Suprapubic skin (tissue), 4 donors: ENCODE results near the gene LAMA3. TPM values are rescaled to one million over a fixed set of nuclear protein-coding genes. Genes with fewer than 3 reads are reported as not detected.
A peak's percentile ranks its signal among the peaks of the same experiment; 100 is the strongest.

ENCODE experiments used
- DNase-seq, 2 donors: peaks; one replicate each; pipeline ENCODE4 v3.0.0-alpha.2; 2019; ENCODE audit warnings: low spot score in 2 of 2
- H3K27ac ChIP-seq: fragments of 200-600 bp; sonication (generic); one replicate; pipeline ENCODE4 v1.5.1; 2019
- H3K27me3 ChIP-seq: fragments of 200-600 bp; sonication (generic); one replicate; pipeline ENCODE4 v1.5.1; 2019
- H3K36me3 ChIP-seq: fragments of 200-600 bp; sonication (generic); one replicate; pipeline ENCODE4 v1.5.1; 2019
- H3K4me1 ChIP-seq: fragments of 200-600 bp; sonication (generic); one replicate; pipeline ENCODE4 v1.5.1; 2019
- H3K4me3 ChIP-seq: fragments of 200-600 bp; sonication (generic); one replicate; pipeline ENCODE4 v1.5.1; 2019; ENCODE audit warnings: mild to moderate bottlenecking
- H3K9me3 ChIP-seq: fragments of 200-600 bp; sonication (generic); one replicate; pipeline ENCODE4 v1.5.1; 2019
- CTCF ChIP-seq, 2 donors: fragments of 200-600 bp in 1 of 2; fragments of 450-650 bp in 1 of 2; sonication (generic) in 1 of 2; IDR thresholded peaks; one replicate each; pipeline ENCODE4 v1.5.1; 2016 to 2019; ENCODE audit warnings: antibody characterized with exemption in 2 of 2, mild to moderate bottlenecking in 1 of 2, moderate library complexity in 1 of 2
- EP300 ChIP-seq: sonication (generic); formaldehyde crosslinking; IDR thresholded peaks from one replicate; pipeline ENCODE4 v1.6.1; 2017; ENCODE audit warnings: antibody characterized with exemption
- POLR2A ChIP-seq, 2 donors: fragments of 450-650 bp; IDR thresholded peaks; one replicate each; pipeline ENCODE4 v1.6.1; 2017; ENCODE audit warnings: antibody characterized with exemption in 2 of 2, mild to moderate bottlenecking in 2 of 2, moderate library complexity in 2 of 2
- POLR2AphosphoS5 ChIP-seq, 3 donors: sonication (generic); formaldehyde crosslinking; IDR thresholded peaks; one replicate each; pipeline ENCODE4 v1.6.1; 2017; ENCODE audit warnings: antibody characterized with exemption in 3 of 3
- WGBS: methylation state at CpG from one replicate; pipeline ENCODE4 v1.1.5; 2018; 5-methylcytosine and 5-hydroxymethylcytosine counted together
- total RNA-seq, 4 donors: library from RNA; depleted of rRNA; stranded (reverse); fragments of >200 nt; gene quantifications; one replicate each; pipeline ENCODE4 v1.1.0, GENCODE V29; 2016

Gene LAMA3
- total RNA-seq, 4 donors from 2014 or later, result 233 to 370 (median 253) TPM

- Histone ChIP-seq H3K4me3 (peak within 1 kb of the TSS; percentile 78), H3K9me3 (no peaks in the 10 kb centered on the region), H3K27ac (peak within 1 kb of the TSS; percentile 23), H3K36me3 (no peaks in the 10 kb centered on the region), H3K4me1 (peaks cover 21% of the 10 kb centered on the region), H3K27me3 (peaks cover 17% of the 10 kb centered on the region)
- 1% methylated on average over 26 of the region's 86 CpGs for WGBS
- DNase-seq, result no peak
- TF ChIP-seq CTCF (IDR thresholded peaks at IDR 0.05) (no peak), EP300 (no peak), POLR2A (IDR thresholded peaks at IDR 0.05) (no peak), POLR2AphosphoS5 (IDR thresholded peaks at IDR 0.05) (no peak)
Measured at GRCh38 chr18:23662309-23663263, 26.7 kb upstream of the LAMA3 start, which contains the start of gene ANKRD29. Gene ANKRD29, minus strand, starts transcription at chr18:23662911. Its CDS starts 181 bp downstream, at chr18:23662730.

DNA sequence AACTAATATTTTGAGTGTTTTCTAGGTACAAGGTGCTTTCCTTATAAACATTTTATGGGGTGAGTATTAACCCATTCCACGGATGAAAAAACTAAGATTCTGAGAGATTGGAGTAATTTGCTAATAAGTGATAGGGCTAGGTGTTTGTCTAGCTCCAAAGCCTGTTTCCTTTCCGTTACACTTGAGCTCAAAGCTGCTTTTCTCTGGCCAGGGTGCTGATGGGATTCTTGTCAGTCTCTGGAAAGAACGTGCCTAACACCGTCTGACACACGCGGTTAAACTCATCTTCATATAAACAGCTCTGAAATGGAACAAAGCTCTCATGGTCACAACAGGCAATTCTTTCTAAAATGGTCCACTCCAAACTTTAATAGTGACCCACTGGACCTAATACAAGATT, 24.6 kb upstream of the LAMA3 start:
- Histone ChIP-seq H3K27ac (no peak overlapping the region), H3K4me1 (peaks cover 28% of the 10 kb centered on the region), H3K9me3 (no peaks in the 10 kb centered on the region), H3K4me3 (no peak overlapping the region), H3K36me3 (no peaks in the 10 kb centered on the region), H3K27me3 (peaks cover 11% of the 10 kb centered on the region)
- DNase-seq, result no peak
- TF ChIP-seq CTCF (IDR thresholded peaks at IDR 0.05), result no peak
- no peak for TF ChIP-seq POLR2AphosphoS5 (IDR thresholded peaks at IDR 0.05)
- TF ChIP-seq POLR2A (IDR thresholded peaks at IDR 0.05), result no peak
- no peak for TF ChIP-seq EP300
- WGBS, result 61% methylated on average over 6 of the region's 6 CpGs

DNA sequence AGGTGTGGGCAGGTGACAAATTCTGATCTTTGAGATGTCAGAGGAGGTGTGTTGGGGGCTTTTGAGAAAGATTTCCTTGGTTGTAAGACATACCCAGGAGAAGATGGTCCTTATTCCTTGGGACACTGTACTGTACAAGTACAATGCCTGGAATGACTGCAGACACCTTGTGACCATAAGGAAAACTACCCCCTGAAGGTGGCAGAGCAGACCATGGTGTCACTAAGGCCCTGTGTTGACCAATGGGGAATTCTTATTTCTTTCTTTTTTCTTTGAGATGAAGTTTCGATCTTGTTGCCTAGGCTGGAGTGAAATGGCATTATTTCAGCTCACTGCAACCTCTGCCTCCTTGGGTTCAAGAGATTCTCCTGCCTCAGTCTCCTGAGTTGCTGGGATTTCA, 22.1 kb upstream of the LAMA3 start:
- WGBS, result 100% methylated on average over 1 of the region's 1 CpG
- H3K4me1 ChIP-seq, result peaks cover 17% of the 10 kb centered on the region
- H3K9me3 ChIP-seq, result no peaks in the 10 kb centered on the region
- H3K4me3 ChIP-seq, result no peak overlapping the region
- no peak for DNase-seq
- no peak for TF ChIP-seq EP300
- TF ChIP-seq CTCF (IDR thresholded peaks at IDR 0.05), result no peak
- no peak for TF ChIP-seq POLR2A (IDR thresholded peaks at IDR 0.05)
- no peaks in the 10 kb centered on the region for H3K36me3 ChIP-seq
- H3K27ac ChIP-seq, result no peak overlapping the region
- no peaks in the 10 kb centered on the region for H3K27me3 ChIP-seq

GRCh38 chr18:23668731-23669130, 20.5 kb upstream of the LAMA3 start:
- Histone ChIP-seq H3K9me3 (no peaks in the 10 kb centered on the region), H3K4me3 (no peak overlapping the region), H3K27me3 (no peaks in the 10 kb centered on the region), H3K27ac (no peak overlapping the region), H3K4me1 (peaks cover 7% of the 10 kb centered on the region), H3K36me3 (no peaks in the 10 kb centered on the region)
- DNase-seq, result no peak
- 9% methylated on average over 4 of the region's 4 CpGs for WGBS
- TF ChIP-seq POLR2AphosphoS5 (IDR thresholded peaks at IDR 0.05) (no peak), POLR2A (IDR thresholded peaks at IDR 0.05) (no peak), EP300 (no peak), CTCF (IDR thresholded peaks at IDR 0.05) (no peak)

- Histone ChIP-seq H3K36me3 (no peaks in the 10 kb centered on the region), H3K4me1 (peaks cover 7% of the 10 kb centered on the region), H3K27me3 (no peaks in the 10 kb centered on the region), H3K9me3 (no peaks in the 10 kb centered on the region), H3K27ac (no peak overlapping the region), H3K4me3 (no peak overlapping the region)
- no peak for DNase-seq
- TF ChIP-seq CTCF (IDR thresholded peaks at IDR 0.05) (no peak), POLR2AphosphoS5 (IDR thresholded peaks at IDR 0.05) (no peak), POLR2A (IDR thresholded peaks at IDR 0.05) (no peak), EP300 (no peak)
- WGBS, result 90% methylated on average over 8 of the region's 8 CpGs
Measured at GRCh38 chr18:23669202-23669766, 20.0 kb upstream of the LAMA3 start.
